Cardiac muscle cell (in vitro differentiated cells and primary cell): ENCODE results near the gene FLACC1. TPM values are rescaled to one million over a fixed set of nuclear protein-coding genes. Genes with fewer than 3 reads are reported as not detected.

Source experiments
- polyA plus RNA-seq: library from polyadenylated mRNA; unstranded; fragments of >200 nt; fragmentation: Nextera tagmentation; extraction: Ambion mirVana; gene quantifications from 2 replicates; pipeline ENCODE4 v1.2.1, GENCODE V29; 2016
- total RNA-seq: library from RNA; depleted of rRNA; stranded (reverse); fragments of >200 nt; gene quantifications from 2 replicates; pipeline ENCODE4 v1.2.3, GENCODE V29; 2016

FLACC1 gene
- total and polyA plus RNA-seq, 2 experiments from 2014 or later: 0.69 to 1.7 TPM

Other genes starting within 250 kb of the FLACC1 start
- 5.0 and 13.5 TPM in 2 replicates for gene CFLAR, start 241.2 kb downstream of the FLACC1 start, total RNA-seq
- gene CFLAR, start 241.2 kb downstream of the FLACC1 start, polyA plus RNA-seq: 5.1 and 14.2 TPM in 2 replicates
- 0.86 and 1.0 TPM in 2 replicates for gene CASP10, start 174.2 kb downstream of the FLACC1 start, total RNA-seq
- gene CASP10, start 174.2 kb downstream of the FLACC1 start, polyA plus RNA-seq: 0.45 TPM in 1 of 2 replicates, not detected in the other
- gene CASP8, start 96.8 kb downstream of the FLACC1 start, total RNA-seq: 0.18 and 0.81 TPM in 2 replicates
- gene CASP8, start 96.8 kb downstream of the FLACC1 start, polyA plus RNA-seq: 0.13 and 0.97 TPM in 2 replicates
- gene TRAK2, start 94.1 kb upstream of the FLACC1 start, total RNA-seq: 10.2 and 13.2 TPM in 2 replicates
- 9.6 and 10.6 TPM in 2 replicates for gene TRAK2, start 94.1 kb upstream of the FLACC1 start, polyA plus RNA-seq
- 35.5 TPM in 2 replicates for gene STRADB, start 94.4 kb upstream of the FLACC1 start, total RNA-seq
- 81.8 and 106 TPM in 2 replicates for gene STRADB, start 94.4 kb upstream of the FLACC1 start, polyA plus RNA-seq